ENCODE results near the gene SORBS2. TPM values are rescaled to one million over a fixed set of nuclear protein-coding genes. Genes with fewer than 3 reads are reported as not detected.
A peak's percentile ranks its signal among the peaks of the same experiment; 100 is the strongest.

The SORBS2 gene
- total RNA-seq, 1 experiment from 2014 or later, result 0.34 TPM

GRCh38 chr4:185592845-185593488, 219.0 kb downstream of the SORBS2 start:
- ATAC-seq, result no peak
- DNase-seq (ENCODE audit: low read depth, low spot score), result no peak
- ChIA-PET RAD21 (ENCODE audit: low non-redundant PET in 1 of 2, low total read pairs in 2 of 2, uncharacterized antibody in 2 of 2, unreplicated experiment in 2 of 2) (no interaction called here), CTCF (no interaction called here), POLR2A (no interaction called here)
- no peak overlapping the region for H3K9ac ChIP-seq (ENCODE audit: low read length)
- BruUV-seq (replicated peaks), result no TSS peak
- no peaks in the 10 kb centered on the region for H4K20me1 ChIP-seq (ENCODE audit: insufficient read depth)
- no peak overlapping the region for H3K4me3 ChIP-seq (replicated peaks in 1 of 2; ENCODE audit: low read depth in 1 of 2, low read length in 2 of 2)
- no peaks in the 10 kb centered on the region for H3K9me3 ChIP-seq (ENCODE audit: control insufficient read depth in 1 of 2, insufficient read depth in 1 of 2, low read depth in 1 of 2, low read length in 2 of 2)
- no peak overlapping the region for H2AFZ ChIP-seq (ENCODE audit: low read depth, low read length, poor library complexity, severe bottlenecking)
- H3K27ac ChIP-seq (ENCODE audit: low read depth, low read length), result no peak overlapping the region
- H3K4me1 ChIP-seq (ENCODE audit: control insufficient read depth in 1 of 2, insufficient read depth in 2 of 2, low read length in 2 of 2), result peaks cover 6 to 18% of the 10 kb centered on the region in 2 experiments; a peak in 3 of 4 replicates
- intact Hi-C loops (cut with micrococcal nuclease), result no loop called here
- H3K79me2 ChIP-seq (ENCODE audit: insufficient read depth, low read length), result no peaks in the 10 kb centered on the region
- TF ChIP-seq EGR1 (IDR thresholded peaks at IDR 0.05; ENCODE audit: low read depth), result no peak
- peak; percentile 59 for TF ChIP-seq RAD21 (IDR thresholded peaks at IDR 0.05; ENCODE audit: low read depth)
- H3K27me3 ChIP-seq (ENCODE audit: insufficient read depth, low read length), result no peaks in the 10 kb centered on the region
- no peaks in the 10 kb centered on the region for H3K9me2 ChIP-seq (ENCODE audit: insufficient read depth)
- H3K4me2 ChIP-seq (ENCODE audit: low read length), result no peak overlapping the region
- H3K36me3 ChIP-seq (ENCODE audit: control insufficient read depth in 1 of 2, insufficient read depth in 2 of 2, low read length in 2 of 2), result no peaks in the 10 kb centered on the region

- ChIA-PET RAD21 (ENCODE audit: low non-redundant PET in 1 of 2, low total read pairs in 2 of 2, uncharacterized antibody in 2 of 2, unreplicated experiment in 2 of 2) (no interaction called here), POLR2A (no interaction called here), CTCF (no interaction called here)
- Histone ChIP-seq H2AFZ (ENCODE audit: low read depth, low read length, poor library complexity, severe bottlenecking) (no peak overlapping the region), H3K9me3 (ENCODE audit: control insufficient read depth in 1 of 2, insufficient read depth in 1 of 2, low read depth in 1 of 2, low read length in 2 of 2) (no peaks in the 10 kb centered on the region), H3K9me2 (ENCODE audit: insufficient read depth) (no peaks in the 10 kb centered on the region), H3K4me2 (ENCODE audit: low read length) (no peak overlapping the region), H3K4me3 (replicated peaks in 1 of 2; ENCODE audit: low read depth in 1 of 2, low read length in 2 of 2) (no peak overlapping the region), H3K27me3 (ENCODE audit: insufficient read depth, low read length) (no peaks in the 10 kb centered on the region), H3K27ac (ENCODE audit: low read depth, low read length) (no peak overlapping the region), H3K79me2 (ENCODE audit: insufficient read depth, low read length) (no peaks in the 10 kb centered on the region), H3K36me3 (ENCODE audit: control insufficient read depth in 1 of 2, insufficient read depth in 2 of 2, low read length in 2 of 2) (no peaks in the 10 kb centered on the region), H3K9ac (ENCODE audit: low read length) (no peak overlapping the region), H3K4me1 (ENCODE audit: control insufficient read depth in 1 of 2, insufficient read depth in 2 of 2, low read length in 2 of 2) (peaks cover 6 to 18% of the 10 kb centered on the region in 2 experiments; a peak in 3 of 4 replicates), H4K20me1 (ENCODE audit: insufficient read depth) (no peaks in the 10 kb centered on the region)
- intact Hi-C loops (cut with micrococcal nuclease), result no loop called here
- DNase-seq (ENCODE audit: low read depth, low spot score) (no peak), ATAC-seq (no peak)
- no TSS peak for BruUV-seq (replicated peaks)
- TF ChIP-seq SRF (IDR thresholded peaks at IDR 0.05; ENCODE audit: low read depth) (no peak), MAX (IDR thresholded peaks at IDR 0.05) (no peak), ATF3 (IDR thresholded peaks at IDR 0.05) (no peak), REST (IDR thresholded peaks at IDR 0.05; ENCODE audit: low read depth) (no peak), CTCF (IDR thresholded peaks at IDR 0.05 in 2 of 3, conservative IDR thresholded peaks at IDR 0.05 in 1 of 3; ENCODE audit: borderline replicate concordance in 1 of 3, insufficient read depth in 1 of 3, low read depth in 2 of 3, low read length in 2 of 3) (no peak), CBX3 (IDR thresholded peaks at IDR 0.05; ENCODE audit: low read depth) (no peak), ELF1 (IDR thresholded peaks at IDR 0.05; ENCODE audit: borderline replicate concordance, low read depth) (no peak), ZBTB33 (IDR thresholded peaks at IDR 0.05; ENCODE audit: extremely low read depth, insufficient replicate concordance, low read length) (no peak), EZH2phosphoT487 (IDR thresholded peaks at IDR 0.05; ENCODE audit: borderline replicate concordance) (no peak), FOSL1 (IDR thresholded peaks at IDR 0.05; ENCODE audit: low read depth) (no peak)
Measured at GRCh38 chr4:185592438-185592837, 219.6 kb downstream of the SORBS2 start.
